GM19395 (cell line): ENCODE results near the gene CNIH3.
"Not testable (repeated sequence)": the region's sequence is repeated elsewhere in the genome, so short reads cannot be mapped to it uniquely, and the experiment has no call there.

Experiments
- ATAC-seq: cut with Tn5 transposase; IDR thresholded peaks from one replicate; pipeline ENCODE4 v1.9.1; 2021; ENCODE audit warnings: mild to moderate bottlenecking, moderate library complexity; ENCODE audit not compliant: unreplicated experiment

The CNIH3 gene

DNA sequence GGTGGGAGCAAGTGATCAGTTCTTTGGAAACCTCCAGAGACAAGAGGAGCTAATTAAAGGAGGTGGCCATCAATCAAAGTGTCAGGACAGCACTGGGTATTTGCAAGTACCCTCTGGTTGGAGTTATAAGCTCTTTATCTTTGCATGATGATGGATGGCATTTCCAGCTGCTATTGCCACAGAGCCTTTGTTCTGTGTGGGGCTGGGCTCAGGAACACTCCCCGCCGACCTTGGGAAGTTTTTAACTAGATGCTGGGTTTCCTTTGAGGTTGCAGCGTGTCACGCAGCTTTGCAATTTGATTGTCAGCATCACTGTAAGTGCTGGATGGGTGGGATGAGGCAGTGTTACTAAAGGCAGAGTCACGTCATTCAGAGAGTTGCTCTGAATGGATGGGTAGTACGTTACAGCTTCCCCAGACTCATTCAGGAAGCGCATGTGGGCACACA is 68.9 kb downstream of the CNIH3 start:
- no peak for ATAC-seq

DNA sequence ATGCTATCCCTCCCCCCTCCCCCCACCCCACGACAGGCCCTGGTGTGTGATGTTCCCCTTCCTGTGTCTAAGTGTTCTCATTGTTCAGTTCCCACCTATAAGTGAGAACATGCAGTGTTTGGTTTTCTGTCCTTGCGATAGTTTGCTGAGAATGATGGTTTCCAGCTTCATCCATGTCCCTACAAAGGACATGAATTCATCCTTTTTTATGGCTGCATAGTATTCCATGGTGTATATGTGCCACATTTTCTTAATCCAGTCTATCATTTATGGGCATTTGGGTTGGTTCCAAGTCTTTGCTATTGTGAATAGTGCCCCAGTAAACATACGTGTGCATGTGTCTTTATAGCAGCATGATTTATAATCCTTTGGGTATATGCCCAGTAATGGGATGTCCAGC is 70.0 kb downstream of the CNIH3 start:
- ATAC-seq = not testable (repeated sequence)

DNA sequence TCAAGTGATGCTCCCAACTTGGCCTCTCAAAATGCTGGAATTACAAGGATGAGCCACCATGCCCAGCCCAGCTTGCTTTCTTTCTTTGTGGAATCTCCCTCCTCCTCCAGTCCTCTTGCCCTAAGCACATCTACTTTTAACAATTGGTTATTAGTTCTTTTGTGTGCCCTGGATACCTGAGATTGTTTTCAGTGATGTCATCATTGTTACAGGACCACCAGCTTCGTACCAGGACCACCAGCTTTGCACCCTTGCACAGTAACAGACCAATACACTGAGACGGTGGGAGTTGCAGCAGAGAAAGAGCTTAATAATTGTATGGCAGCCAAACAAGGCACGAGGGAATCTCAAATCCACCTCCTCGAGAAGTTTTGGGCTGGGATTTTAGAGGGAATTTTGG is 71.3 kb downstream of the CNIH3 start:
- ATAC-seq = no peak

DNA sequence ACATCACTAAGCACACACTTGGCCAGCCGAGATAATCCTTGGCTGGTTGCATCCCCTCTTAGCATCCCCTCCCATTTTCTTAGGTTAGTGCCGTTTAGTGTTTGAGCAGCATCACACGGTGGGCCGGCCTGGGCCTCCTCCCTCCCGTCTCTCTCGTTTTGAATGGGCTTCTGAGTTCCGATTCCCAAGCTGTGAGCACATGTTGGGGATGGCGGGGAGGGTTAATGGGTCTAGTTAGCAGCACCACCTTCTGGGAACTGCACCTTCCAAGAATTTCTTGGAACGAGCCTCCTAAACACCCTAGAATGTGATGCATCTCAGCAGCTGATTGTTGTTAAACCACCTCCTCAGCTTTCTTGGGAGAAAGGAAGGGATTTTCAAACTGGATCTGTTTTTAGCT is 73.3 kb downstream of the CNIH3 start:
- no peak for ATAC-seq

DNA sequence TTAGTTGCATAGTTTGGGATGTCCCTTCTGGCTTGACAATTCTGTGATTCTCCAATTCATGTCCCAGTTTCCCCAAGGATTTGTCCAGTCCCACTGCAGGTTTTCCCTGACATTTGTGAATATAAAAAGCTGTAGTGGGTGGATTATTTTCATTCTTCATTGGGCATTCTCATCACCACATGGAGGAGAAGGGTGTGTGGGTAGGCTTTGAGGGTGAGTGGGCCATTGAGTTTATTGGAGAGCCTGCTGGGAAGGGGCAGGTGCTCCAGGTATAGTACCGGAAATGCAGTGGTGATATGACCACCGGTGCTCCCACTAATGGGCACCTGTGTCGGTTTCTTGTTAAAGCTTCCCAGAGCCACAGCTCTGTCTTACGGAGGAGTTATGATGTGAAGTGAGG is 74.5 kb downstream of the CNIH3 start:
- no peak for ATAC-seq

DNA sequence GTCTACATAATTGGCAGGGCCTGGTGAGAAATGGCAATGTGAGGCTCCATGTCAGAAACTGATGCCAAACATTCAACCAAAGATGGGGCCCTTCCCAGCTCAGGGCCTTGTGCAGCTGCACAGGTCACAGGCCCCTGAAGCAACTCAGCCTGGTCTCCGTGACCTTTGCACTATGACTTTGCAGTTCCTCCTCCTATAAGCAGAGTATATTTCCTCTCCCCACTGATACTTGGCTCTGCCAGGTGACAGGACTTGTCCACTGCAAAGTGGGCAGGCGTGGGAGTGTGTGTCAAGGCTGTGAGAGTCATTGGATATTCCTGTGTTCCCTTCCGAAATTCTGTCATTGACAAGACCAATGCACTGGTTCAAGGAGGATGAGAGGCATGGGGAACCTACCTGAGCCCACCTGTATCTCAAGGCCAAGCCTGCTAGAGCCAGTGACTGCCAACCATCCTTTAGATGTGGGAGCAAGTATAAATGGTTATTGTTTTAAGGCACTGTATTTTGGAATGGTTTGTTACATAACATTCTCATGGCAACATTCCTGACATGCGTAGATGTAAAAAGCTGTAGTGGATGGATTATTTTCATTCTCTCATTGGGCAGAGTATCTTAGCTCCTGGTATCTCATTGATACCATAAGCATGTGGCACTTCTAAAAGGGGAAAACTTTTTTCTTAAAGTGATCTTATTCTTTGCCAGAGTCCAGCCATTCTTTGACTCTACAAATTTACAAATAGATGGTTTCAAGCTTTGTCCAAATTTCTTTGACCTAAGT is 75.2 kb downstream of the CNIH3 start:
- ATAC-seq = no peak

DNA sequence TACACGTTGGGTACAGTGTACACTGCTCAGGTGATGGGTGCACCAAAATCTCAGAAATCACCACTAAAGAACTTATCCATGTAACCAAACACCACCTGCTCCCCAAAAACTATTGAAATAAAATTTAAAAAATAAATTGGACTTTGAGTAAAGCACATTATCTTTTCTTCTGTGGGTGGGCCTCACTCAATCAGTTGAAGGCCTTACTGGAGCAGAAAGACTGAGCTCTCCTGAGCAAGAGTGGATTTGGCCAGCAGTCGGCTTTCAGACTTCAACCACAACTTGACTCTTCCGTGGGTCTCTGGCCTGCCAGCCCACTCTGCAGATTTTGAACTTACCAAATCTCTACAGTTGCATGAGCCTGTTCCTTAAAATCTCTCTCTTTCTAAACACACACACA is 78.9 kb downstream of the CNIH3 start:
- no peak for ATAC-seq

DNA sequence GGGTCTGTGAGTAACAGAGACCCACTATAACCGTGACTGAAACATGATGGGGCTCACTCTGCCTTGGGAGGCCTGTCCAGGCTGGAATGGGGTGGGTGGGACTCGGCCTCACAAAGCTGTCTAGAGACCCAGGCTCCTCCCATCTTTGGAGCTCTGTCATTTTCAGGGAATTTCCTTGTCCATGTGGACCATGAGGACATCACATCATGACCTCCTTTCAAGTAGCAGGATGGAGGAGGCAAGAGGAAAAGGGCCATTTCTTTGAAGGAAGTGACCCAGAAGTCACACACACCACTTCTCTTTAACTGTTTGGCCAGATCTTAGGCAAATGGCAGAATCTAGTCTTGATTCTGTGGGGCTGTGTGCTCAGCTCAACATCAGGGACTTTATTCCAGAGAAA is 79.9 kb downstream of the CNIH3 start:
- no peak for ATAC-seq

DNA sequence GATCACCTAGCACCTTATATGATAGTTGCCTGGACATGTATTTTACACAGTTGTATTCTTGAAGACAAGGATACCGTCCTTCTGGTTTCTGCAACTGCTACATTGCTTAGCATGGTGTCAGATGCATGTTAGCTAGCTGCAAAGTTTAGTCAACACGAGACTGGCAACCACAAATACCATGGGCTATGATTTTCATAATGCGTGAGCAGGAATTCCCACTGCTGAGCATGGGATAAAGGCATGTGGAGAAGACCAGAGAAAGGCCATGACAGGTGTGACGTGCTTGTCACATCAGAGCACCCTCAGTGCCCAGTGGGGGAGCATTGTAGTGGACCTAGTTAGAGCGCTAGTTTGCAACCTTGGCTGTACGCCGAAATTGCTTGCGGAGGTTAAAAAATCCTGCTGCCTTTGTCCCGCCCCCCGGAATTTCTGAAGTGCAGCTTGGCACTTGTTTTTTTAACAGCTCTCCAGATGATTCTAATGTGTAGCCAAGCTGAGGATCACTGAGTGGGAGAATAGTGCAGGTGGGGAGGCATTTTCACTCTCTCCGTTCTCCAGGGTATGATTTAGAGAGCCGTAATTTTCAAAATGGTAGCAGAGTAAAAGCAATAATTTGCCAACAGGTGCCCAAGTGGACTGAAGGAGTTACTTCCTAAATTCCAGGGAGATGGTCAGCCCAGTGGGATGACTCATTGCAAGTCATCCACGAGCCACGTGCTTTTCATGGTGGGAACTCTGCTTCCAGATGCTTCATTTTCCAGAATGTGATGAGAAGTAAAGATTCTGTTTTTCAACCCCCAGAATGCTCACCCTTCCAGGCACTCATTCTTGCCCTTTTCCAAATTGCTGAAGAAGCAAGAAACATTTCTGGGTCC is 81.0 kb downstream of the CNIH3 start:
- no peak for ATAC-seq

DNA sequence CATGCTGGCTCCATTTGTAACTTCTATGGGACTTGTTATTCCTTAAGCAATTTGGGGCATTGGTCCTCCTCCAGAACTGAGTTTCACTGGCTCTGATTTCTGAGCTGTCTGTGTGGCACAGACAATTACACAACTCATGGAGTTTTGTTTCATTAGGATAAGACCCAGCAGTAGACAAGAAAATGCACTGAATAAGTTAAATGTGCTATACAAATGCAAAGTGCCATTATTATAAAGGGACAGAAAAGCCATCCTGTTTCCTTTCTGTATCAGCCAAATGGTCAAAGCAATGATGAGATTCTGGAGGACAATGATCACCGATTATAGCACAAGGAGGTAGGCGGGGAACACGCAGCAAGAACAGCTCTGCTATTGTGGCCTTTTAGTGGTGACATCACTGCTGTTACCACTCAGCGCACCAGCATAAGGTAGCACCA is 81.9 kb downstream of the CNIH3 start:
- no peak for ATAC-seq

DNA sequence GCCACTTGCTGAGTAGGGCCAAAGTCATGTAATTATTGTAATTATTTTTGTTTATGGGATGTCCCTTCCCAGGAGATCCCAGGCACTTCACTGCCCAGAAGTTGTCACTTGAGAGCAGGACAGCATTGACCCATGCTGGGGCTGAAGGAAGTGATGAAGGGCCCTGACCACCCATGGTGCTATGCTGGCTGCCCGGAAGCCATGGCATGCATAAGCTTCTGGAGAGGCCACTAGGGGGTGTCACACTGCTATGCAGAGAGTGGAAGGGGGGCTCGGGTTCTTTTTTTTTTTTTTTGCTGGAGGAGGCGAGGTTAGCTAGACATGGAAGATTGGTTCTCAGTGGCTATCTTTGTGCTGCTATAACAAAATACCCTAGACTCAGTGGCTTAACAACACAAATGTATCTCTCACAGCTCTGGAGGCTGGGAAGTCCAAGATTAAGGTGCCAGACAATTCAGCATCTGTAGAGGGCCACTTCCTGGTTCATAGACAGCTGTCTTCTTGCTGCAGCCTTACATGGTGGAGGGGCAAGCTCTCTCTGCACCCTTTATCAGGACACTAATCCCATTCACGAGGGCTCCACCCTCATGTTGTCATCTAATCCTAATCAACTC is 84.9 kb downstream of the CNIH3 start:
- no peak for ATAC-seq

DNA sequence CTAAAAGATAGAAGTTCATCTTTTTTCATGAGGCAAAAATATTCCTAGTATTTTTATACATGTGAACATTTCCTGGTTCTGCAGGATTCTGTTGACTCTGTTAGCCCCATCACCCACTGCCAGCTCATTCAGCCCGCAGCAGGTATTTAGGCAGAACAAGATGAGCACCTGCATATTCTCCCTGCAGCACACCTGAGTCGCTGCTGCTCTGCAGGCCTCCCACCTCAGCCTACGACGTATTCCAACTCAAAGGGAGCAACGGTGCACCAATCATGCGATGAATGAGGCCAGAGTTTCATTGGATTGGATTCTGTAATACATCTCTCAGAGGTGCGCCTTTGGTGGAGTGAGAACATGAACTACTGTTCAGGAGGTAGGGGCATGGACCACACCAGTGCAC is 87.6 kb downstream of the CNIH3 start:
- no peak for ATAC-seq

DNA sequence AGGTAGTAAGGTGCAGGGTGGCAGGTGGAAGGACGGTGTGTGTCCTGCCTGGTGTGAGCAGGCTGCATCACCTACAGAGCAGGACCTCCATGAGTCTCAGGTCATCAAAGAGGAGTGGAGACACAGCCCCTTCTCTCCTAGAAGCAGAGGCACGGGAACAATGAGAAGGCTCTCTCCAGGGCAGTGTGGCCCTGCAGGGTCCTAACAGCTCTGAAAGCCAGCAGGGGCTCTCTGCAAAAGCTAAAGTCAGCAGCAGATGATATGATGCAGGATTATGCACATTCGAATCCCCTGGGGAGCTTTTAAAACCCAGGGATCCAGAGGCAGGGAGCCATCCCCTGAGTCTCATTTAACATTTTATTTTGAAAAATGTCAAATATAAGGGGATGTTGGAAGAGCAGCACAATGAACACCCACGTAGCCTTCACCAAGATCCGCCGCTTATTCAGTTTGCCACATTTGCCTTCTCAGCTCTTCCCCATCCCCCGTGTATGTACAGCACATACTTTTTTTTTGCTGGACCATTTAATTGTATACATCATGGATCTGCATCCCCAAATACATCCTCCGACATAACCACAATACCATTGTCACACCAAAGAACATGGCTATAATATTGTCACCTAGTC is 88.1 kb downstream of the CNIH3 start:
- no peak for ATAC-seq

DNA sequence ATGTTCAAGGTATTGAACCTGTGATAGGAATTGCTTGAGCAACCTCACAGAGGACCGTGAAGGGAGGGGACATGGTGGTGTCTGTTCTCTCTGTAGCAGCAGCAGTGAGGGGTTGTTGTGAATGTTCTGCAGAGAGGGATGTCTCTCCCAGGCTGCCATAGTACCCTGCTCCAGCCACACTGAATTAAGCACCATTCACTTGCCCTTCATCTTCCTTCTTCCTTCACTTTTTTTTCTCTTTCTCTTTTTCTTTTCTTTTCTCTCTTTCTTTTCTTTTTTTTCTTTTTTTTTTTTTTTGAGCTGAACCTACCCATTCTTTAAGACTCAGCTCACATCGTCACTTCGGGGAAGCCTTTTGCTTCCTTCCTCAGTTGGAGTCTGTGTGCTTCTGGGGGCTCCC is 89.5 kb downstream of the CNIH3 start:
- no peak for ATAC-seq

DNA sequence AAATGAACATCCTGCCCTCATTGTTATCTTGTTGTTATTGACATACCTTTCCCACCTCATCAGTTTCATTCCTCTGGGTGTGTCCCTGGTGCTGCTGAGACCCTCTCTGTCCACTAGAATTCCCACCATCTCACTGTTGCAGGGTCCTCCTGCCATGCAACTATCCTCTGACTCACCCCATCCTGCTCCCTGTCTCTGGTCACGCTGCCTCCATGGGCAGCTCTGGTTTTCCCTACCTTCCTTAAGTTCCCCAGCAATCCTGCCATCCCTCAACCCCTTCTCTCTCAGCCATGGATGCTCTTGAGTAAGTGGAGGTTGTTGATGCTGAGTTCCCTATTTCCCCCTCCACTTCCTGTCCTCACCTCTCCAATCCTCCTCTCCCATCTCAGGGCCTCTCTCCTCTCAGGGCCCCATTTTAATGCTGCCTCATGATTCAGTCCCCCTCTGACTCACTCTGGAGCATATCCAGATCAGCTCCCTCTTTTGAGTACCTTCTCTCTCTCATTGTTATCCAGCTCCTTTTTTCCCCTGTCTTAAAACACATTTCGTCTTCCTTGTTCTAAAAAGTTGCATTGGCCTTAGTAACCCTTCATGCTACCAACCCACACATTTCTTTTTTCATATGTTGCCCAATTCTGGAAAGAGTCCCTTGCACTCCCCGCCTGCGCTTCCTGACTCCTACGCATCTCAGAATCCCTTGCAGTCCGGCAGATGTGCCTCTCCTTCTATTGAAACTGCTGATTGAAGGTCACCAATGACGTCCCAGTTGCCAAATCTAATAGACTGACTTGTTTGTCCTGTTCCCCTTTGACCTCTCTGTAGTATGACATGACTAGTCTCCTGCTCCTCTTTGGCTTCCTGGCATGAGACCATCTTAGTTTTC is 92.0 kb downstream of the CNIH3 start:
- ATAC-seq = no peak

DNA sequence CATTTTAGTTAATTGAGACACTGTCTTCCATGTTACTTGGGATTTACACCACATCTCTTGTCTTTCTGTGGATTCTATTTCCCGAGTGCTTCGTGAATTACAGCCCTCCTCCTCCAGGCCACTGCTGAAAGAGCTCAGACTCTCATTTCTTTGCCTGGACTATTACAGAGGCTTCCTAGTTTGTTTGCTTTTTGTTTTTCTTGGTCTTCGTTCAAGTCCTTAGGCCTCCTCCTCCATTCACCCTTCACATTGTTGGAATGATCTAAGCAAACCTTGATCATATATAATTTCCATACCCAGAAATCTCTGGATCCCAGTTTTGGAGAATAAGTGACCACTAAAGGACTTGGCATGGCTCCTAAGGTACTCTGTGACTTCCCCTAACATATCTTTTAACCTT is 94.1 kb downstream of the CNIH3 start:
- ATAC-seq = no peak

DNA sequence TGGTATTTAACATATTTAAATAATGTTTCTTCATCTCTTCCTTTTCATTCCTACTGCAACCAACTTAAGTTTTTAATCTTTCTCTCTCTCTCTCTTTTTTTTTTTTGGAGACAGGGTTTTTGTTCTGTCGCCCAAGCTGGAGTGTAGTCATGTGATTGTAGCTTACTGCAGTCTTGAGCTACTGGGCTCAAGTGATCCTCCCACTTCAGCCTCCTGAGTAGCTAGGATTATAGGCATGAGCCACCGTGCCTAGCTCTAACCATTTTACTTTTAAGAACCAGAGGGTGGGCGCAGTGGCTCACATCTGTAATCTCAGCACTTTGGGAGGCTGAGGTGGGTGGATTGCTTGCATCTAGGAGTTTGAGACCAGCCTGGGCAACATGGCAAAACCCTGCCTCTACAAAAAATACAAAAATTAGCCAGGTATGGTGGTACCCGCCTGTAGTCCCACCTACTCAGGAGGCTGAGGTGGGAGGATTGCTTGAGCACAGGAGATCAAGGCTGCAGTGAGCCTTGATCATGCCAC is 95.2 kb downstream of the CNIH3 start:
- ATAC-seq = not testable (repeated sequence)

DNA sequence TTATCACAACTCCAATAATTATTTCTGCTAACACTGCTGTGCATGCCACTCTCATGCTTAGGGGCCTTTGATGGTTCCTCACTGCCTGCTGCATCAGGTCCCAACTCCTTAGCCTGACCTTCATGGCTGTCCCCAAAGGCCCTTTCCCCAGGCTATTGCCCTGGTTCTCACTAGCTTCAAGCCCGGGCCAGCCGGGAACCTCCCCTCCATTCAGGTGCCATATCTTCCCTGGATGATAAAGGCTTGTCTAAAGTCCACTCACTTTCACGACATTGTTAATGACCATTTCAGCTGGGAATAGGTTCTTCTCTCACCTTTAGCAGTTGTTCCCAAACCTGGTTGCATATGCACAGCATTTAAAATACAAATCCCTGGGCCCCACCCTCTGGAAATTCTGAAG is 95.8 kb downstream of the CNIH3 start:
- ATAC-seq = no peak

DNA sequence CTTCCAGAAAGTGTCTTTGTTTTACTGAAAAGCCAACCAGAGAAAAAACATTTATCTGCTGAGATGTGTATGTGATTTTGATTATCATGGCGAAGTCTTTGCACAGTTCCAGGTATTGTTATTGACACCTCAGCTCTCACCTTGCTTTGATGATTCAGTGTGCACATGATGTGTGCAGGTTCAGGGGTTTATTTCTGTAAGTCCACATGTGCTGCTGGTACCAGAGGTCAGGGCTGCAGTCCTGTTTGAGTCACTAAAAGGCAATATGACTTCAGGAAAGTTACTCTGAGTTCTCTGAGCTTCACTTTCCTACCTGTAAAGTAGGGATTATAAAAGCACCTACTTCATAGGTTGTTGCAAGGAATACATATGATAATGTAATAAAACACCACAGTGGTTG is 97.1 kb downstream of the CNIH3 start:
- ATAC-seq = no peak

DNA sequence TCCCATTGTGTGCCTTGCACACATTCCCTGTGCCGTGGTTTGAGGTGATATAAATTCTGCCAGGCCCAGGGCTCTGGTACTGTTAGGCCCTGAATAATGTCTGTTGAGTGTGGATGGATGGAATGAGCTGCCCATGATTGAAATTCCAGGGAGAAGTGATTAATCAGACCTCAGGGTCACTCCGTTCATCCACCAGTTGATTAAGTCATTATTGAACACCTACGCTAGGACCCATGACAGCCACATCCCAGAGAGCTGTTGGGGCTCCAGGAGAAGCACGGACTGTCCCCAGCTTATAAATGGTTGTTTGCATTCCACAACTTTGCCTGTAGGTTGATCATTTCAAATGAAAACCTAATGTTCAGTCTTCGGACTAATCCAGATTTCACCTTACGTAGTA is 98.4 kb downstream of the CNIH3 start:
- ATAC-seq = no peak
